ENCODE results near the gene ATF2. TPM values are rescaled to one million over a fixed set of nuclear protein-coding genes. Genes with fewer than 3 reads are reported as not detected.

ATF2 gene
- total and polyA plus RNA-seq, 2 of the 13 experiments (the other 11 are each of a cell fraction or from before 2014, with no cell fraction given) = 91.6 to 95.1 TPM

- no peak overlapping the region for H3K27ac ChIP-seq (ENCODE audit: extremely low read length, insufficient read depth, low read length)
- H3K36me3 ChIP-seq (replicated peaks in 1 of 2; ENCODE audit: control insufficient read depth in 1 of 2, insufficient read depth in 2 of 2, low read length in 2 of 2) = peaks cover 10 to 31% of the 10 kb centered on the region in 2 experiments
- peaks cover 45% of the 10 kb centered on the region for H4K20me1 ChIP-seq (ENCODE audit: insufficient read depth, low read length)
- H3K9ac ChIP-seq (ENCODE audit: insufficient read depth, low read depth, low read length) = no peak overlapping the region
- TF ChIP-seq PITX1 (CRISPR knock-in tag; IDR thresholded peaks at IDR 0.05) = no peak
- 0 out of 2 replicates have a peak, but pooled peaks have one; percentile 11 for TF ChIP-seq ATF1 (CRISPR knock-in tag; IDR thresholded peaks at IDR 0.05)
- ATAC-seq (no peak), DNase-seq (ENCODE audit: low spot score) (no peak), FAIRE-seq (no peak)
- peaks cover 10% of the 10 kb centered on the region for H3K4me1 ChIP-seq (ENCODE audit: insufficient read depth, low read length)
- 97% methylated on average over 1 of the region's 1 CpG for WGBS (ENCODE audit: low lambda C conversion rate)
- peaks cover 95% of the 10 kb centered on the region for H3K79me2 ChIP-seq (ENCODE audit: insufficient read depth, low read length)
- H3K4me2 ChIP-seq (ENCODE audit: low read depth, low read length) = no peak overlapping the region
- no peak overlapping the region for H3K4me3 ChIP-seq (replicated peaks in 1 of 3; ENCODE audit: insufficient read depth in 1 of 3, low read depth in 2 of 3, low read length in 3 of 3)
- intact Hi-C loops (cut with micrococcal nuclease; ENCODE audit: unreplicated experiment) (no loop called here), in situ Hi-C loops (cut with HindIII; ENCODE audit: extremely low pct_ligation_motif_present, low pct_unique_long_range_greater_than_20kb) (no loop called here)
- ChIA-PET CTCF (ENCODE audit: low intra/inter-chr PET ratio, low total read pairs) (no interaction called here), POLR2A (interaction anchor here (1.4 kb wide), 1 partner anchor 17 kb away, joined by 4 read pairs; the partner anchor contains the start of gene ATF2)
- no TSS peak for BruUV-seq (replicated peaks)
- no peaks in the 10 kb centered on the region for H3K27me3 ChIP-seq (ENCODE audit: control insufficient read depth in 1 of 2, insufficient read depth in 2 of 2, low read length in 2 of 2)
- H3K9me3 ChIP-seq (ENCODE audit: low read length) = no peaks in the 10 kb centered on the region
- H2AFZ ChIP-seq (ENCODE audit: low read length) = no peak overlapping the region
Observed at GRCh38 chr2:175151791-175152190, 16.2 kb downstream of the ATF2 start.

GRCh38 chr2:175147186-175147585 is 20.8 kb downstream of the ATF2 start:
- POLR2A ChIA-PET = no interaction called here
- H3K27ac ChIP-seq (ENCODE audit: extremely low read length, insufficient read depth, low read length) = no peak overlapping the region
- DNase-seq (ENCODE audit: low spot score) (no peak), ATAC-seq (no peak), FAIRE-seq (no peak)
- intact Hi-C loops (cut with micrococcal nuclease; ENCODE audit: unreplicated experiment) (no loop called here), in situ Hi-C loops (cut with HindIII; ENCODE audit: extremely low pct_ligation_motif_present, low pct_unique_long_range_greater_than_20kb) (no loop called here)
- H3K9me3 ChIP-seq (ENCODE audit: low read length) = no peaks in the 10 kb centered on the region
- no TSS peak for BruUV-seq (replicated peaks)
- 95% methylated on average over 4 of the region's 4 CpGs for WGBS (ENCODE audit: low lambda C conversion rate)
- H3K79me2 ChIP-seq (ENCODE audit: insufficient read depth, low read length) = peaks cover 98% of the 10 kb centered on the region
- CTCF ChIA-PET (ENCODE audit: low intra/inter-chr PET ratio, low total read pairs) = no interaction called here
- TF ChIP-seq STAT6 (CRISPR knock-in tag; IDR thresholded peaks at IDR 0.05; ENCODE audit: borderline replicate concordance) (no peak), ZFYVE20 (CRISPR knock-in tag; IDR thresholded peaks at IDR 0.05; ENCODE audit: borderline replicate concordance, low read depth) (no peak), MAZ (IDR thresholded peaks at IDR 0.05; ENCODE audit: borderline replicate concordance, low read depth, low read length) (no peak), MAZ (CRISPR knock-in tag; IDR thresholded peaks at IDR 0.05; ENCODE audit: low read depth) (no peak), ZNF652 (CRISPR knock-in tag; IDR thresholded peaks at IDR 0.05; ENCODE audit: borderline replicate concordance, low read depth) (no peak), SAP130 (CRISPR knock-in tag; IDR thresholded peaks at IDR 0.05; ENCODE audit: low read depth) (no peak)
- TF ChIP-seq, protein P1, sequence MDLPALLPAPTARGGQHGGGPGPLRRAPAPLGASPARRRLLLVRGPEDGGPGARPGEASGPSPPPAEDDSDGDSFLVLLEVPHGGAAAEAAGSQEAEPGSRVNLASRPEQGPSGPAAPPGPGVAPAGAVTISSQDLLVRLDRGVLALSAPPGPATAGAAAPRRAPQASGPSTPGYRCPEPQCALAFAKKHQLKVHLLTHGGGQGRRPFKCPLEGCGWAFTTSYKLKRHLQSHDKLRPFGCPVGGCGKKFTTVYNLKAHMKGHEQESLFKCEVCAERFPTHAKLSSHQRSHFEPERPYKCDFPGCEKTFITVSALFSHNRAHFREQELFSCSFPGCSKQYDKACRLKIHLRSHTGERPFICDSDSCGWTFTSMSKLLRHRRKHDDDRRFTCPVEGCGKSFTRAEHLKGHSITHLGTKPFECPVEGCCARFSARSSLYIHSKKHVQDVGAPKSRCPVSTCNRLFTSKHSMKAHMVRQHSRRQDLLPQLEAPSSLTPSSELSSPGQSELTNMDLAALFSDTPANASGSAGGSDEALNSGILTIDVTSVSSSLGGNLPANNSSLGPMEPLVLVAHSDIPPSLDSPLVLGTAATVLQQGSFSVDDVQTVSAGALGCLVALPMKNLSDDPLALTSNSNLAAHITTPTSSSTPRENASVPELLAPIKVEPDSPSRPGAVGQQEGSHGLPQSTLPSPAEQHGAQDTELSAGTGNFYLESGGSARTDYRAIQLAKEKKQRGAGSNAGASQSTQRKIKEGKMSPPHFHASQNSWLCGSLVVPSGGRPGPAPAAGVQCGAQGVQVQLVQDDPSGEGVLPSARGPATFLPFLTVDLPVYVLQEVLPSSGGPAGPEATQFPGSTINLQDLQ (CRISPR knock-in tag; IDR thresholded peaks at IDR 0.05) = no peak
- TF ChIP-seq, protein P2, sequence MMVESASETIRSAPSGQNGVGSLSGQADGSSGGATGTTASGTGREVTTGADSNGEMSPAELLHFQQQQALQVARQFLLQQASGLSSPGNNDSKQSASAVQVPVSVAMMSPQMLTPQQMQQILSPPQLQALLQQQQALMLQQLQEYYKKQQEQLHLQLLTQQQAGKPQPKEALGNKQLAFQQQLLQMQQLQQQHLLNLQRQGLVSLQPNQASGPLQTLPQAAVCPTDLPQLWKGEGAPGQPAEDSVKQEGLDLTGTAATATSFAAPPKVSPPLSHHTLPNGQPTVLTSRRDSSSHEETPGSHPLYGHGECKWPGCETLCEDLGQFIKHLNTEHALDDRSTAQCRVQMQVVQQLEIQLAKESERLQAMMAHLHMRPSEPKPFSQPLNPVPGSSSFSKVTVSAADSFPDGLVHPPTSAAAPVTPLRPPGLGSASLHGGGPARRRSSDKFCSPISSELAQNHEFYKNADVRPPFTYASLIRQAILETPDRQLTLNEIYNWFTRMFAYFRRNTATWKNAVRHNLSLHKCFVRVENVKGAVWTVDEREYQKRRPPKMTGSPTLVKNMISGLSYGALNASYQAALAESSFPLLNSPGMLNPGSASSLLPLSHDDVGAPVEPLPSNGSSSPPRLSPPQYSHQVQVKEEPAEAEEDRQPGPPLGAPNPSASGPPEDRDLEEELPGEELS (CRISPR knock-in tag; IDR thresholded peaks at IDR 0.05) = no peak
- peaks cover 57% of the 10 kb centered on the region for H4K20me1 ChIP-seq (ENCODE audit: insufficient read depth, low read length)
- peaks cover 12 to 40% of the 10 kb centered on the region in 2 experiments for H3K36me3 ChIP-seq (replicated peaks in 1 of 2; ENCODE audit: control insufficient read depth in 1 of 2, insufficient read depth in 2 of 2, low read length in 2 of 2)
- H3K4me2 ChIP-seq (ENCODE audit: low read depth, low read length) = no peak overlapping the region
- H3K4me1 ChIP-seq (ENCODE audit: insufficient read depth, low read length) = peaks cover 30% of the 10 kb centered on the region
- H2AFZ ChIP-seq (ENCODE audit: low read length) = no peak overlapping the region
- H3K4me3 ChIP-seq (replicated peaks in 1 of 3; ENCODE audit: insufficient read depth in 1 of 3, low read depth in 2 of 3, low read length in 3 of 3) = no peak overlapping the region
- H3K9ac ChIP-seq (ENCODE audit: insufficient read depth, low read depth, low read length) = no peak overlapping the region
- no peaks in the 10 kb centered on the region for H3K27me3 ChIP-seq (ENCODE audit: control insufficient read depth in 1 of 2, insufficient read depth in 2 of 2, low read length in 2 of 2)

Data from HepG2 (cell line).